K562 (cell line): ENCODE measurements around the gene MBOAT7. TPM values are rescaled to one million over a fixed set of nuclear protein-coding genes. Genes with fewer than 3 reads are reported as not detected.

Experiments
- ATAC-seq: fragments of 200-7000 bp; cut with Tn5 transposase; 3 replicates; pipeline ENCODE4 v1.9.1; 2020; ENCODE audit warnings: moderate library complexity
- BruUV-seq: library from RNA; stranded (reverse); fragments of 400-500 nt; replicated peaks from 2 replicates; lab custom pipeline; 2021; lab: Mats Ljungman, UMichigan
- CTCF ChIA-PET: fragments of 300-600 bp; formaldehyde crosslinking; extraction: SDS; loops from one replicate; lab custom pipeline; 2021; ENCODE audit warnings: low intra/inter-chr PET ratio; lab: Yijun Ruan, JAX
- POLR2A ChIA-PET: fragments of 300-600, 350-650 bp; sonication (Branson Sonifier 250); formaldehyde crosslinking; extraction: SDS; loops from one replicate; lab custom pipeline; 2021; ENCODE audit warnings: antibody characterized with exemption, inconsistent platforms; lab: Yijun Ruan, JAX
- DNase-seq, 4 experiments: peaks; one replicate each; pipeline versions ENCODE4 v3.0.0 to v3.0.0-alpha.2; 2011 to 2018; ENCODE audit warnings: low spot score in 3 of 4, mixed read lengths in 3 of 4; ENCODE audit errors: extremely low read depth in 1 of 4
- FAIRE-seq: peaks from 2 replicates; lab custom pipeline; 2011; peaks lifted over from hg19 to GRCh38; lab: Jason Lieb, UNC
- H2AFZ ChIP-seq: 2 replicates; pipeline ENCODE4 v1.6.0; 2011; ENCODE audit warnings: low read depth, low read length, control low read depth, inconsistent platforms
- H3K27ac ChIP-seq: fragments of 200-600 bp; 3 replicates; pipeline ENCODE4 v1.8.0; 2011; ENCODE audit warnings: low read depth, mild to moderate bottlenecking, control low read depth, inconsistent platforms, low read length, moderate library complexity, mixed read lengths; ENCODE audit errors: extremely low read depth
- H3K27me3 ChIP-seq, 2 experiments: fragments of 300-600 bp in 1 of 2; 2 replicates in 1 of 2; 3 replicates in 1 of 2; pipeline versions ENCODE4 v1.6.0 to v1.8.0; 2011; ENCODE audit warnings: inconsistent platforms in 2 of 2, low read length in 2 of 2, mild to moderate bottlenecking in 1 of 2, mixed read lengths in 1 of 2, moderate library complexity in 1 of 2; ENCODE audit not compliant: control insufficient read depth in 2 of 2, insufficient read depth in 2 of 2
- H3K36me3 ChIP-seq: fragments of 300-600 bp; 3 replicates; pipeline ENCODE4 v1.8.0; 2011; ENCODE audit warnings: mild to moderate bottlenecking, low read length, inconsistent platforms; ENCODE audit not compliant: control insufficient read depth, insufficient read depth
- H3K4me1 ChIP-seq, 2 experiments: fragments of 200-600 bp in 1 of 2; replicated peaks in 1 of 2; 2 replicates in 1 of 2; 3 replicates in 1 of 2; pipeline versions ENCODE4 v1.5.1 to v1.8.0; 2011; ENCODE audit warnings: inconsistent platforms in 2 of 2, low read length in 2 of 2, mild to moderate bottlenecking in 1 of 2, mixed read lengths in 1 of 2, moderate library complexity in 1 of 2; ENCODE audit not compliant: control insufficient read depth in 2 of 2, insufficient read depth in 2 of 2
- H3K4me2 ChIP-seq: 2 replicates; pipeline ENCODE4 v1.6.1; 2011; ENCODE audit warnings: low read length, control low read depth, inconsistent platforms, mixed read lengths; ENCODE audit not compliant: insufficient read depth
- H3K4me3 ChIP-seq: fragments of 200-600 bp; sonication (generic), shearing (Covaris generic); 2 replicates; pipeline ENCODE4 v1.5.1; 2016; ENCODE audit warnings: control low read depth, inconsistent platforms
- H3K79me2 ChIP-seq: fragments of 200-600 bp; 3 replicates; pipeline ENCODE4 v1.8.0; 2011; ENCODE audit warnings: low read length, inconsistent platforms; ENCODE audit not compliant: control insufficient read depth, insufficient read depth
- H3K9ac ChIP-seq, 2 experiments: 2 replicates each; pipeline versions ENCODE4 v1.6.0 to v1.6.1; 2011; ENCODE audit warnings: low read depth in 2 of 2, low read length in 2 of 2, control low read depth in 1 of 2, inconsistent platforms in 1 of 2, mild to moderate bottlenecking in 1 of 2, mixed read lengths in 1 of 2; ENCODE audit not compliant: insufficient read depth in 1 of 2
- H3K9me1 ChIP-seq: one replicate; pipeline ENCODE4 v1.6.0; 2011; ENCODE audit warnings: inconsistent platforms, mild to moderate bottlenecking, low read length, moderate library complexity; ENCODE audit not compliant: control insufficient read depth, insufficient read depth
- H3K9me3 ChIP-seq: replicated peaks from 2 replicates; pipeline ENCODE4 v1.5.1; 2011; ENCODE audit warnings: low read depth, low read length, inconsistent platforms; ENCODE audit not compliant: control insufficient read depth, insufficient read depth
- H4K20me1 ChIP-seq: replicated peaks from 2 replicates; pipeline ENCODE4 v1.6.1; 2011; ENCODE audit warnings: low read length, inconsistent platforms, mixed read lengths; ENCODE audit not compliant: control insufficient read depth, insufficient read depth
- E2F4 ChIP-seq: sonication (generic); formaldehyde crosslinking; IDR thresholded peaks from 2 replicates; pipeline ENCODE4 v1.8.0; 2022; ENCODE audit warnings: mild to moderate bottlenecking, low read depth, missing genetic modification reagents
- MXI1 ChIP-seq: IDR thresholded peaks from 2 replicates; pipeline ENCODE4 v1.6.1; 2011; ENCODE audit warnings: low read depth, mild to moderate bottlenecking, improper control_type of control experiment, low read length
- NFRKB ChIP-seq: fragments of 450-650 bp; IDR thresholded peaks from 2 replicates; pipeline ENCODE4 v1.6.1; 2016; ENCODE audit warnings: low read depth
- PTBP1 ChIP-seq: fragments of 200-400 bp; formaldehyde crosslinking; IDR thresholded peaks from 2 replicates; pipeline ENCODE4 v1.6.1; 2017; ENCODE audit warnings: low read depth, low read length
- RBM14 ChIP-seq: fragments of 200-400 bp; formaldehyde crosslinking; IDR thresholded peaks from 2 replicates; pipeline ENCODE4 v1.6.1; 2018; ENCODE audit warnings: low read depth, mild to moderate bottlenecking, low read length, moderate library complexity, borderline replicate concordance; ENCODE audit not compliant: insufficient read depth
- SREBF1 ChIP-seq: fragments of 150-350 bp; IDR thresholded peaks from 2 replicates; pipeline ENCODE4 v1.6.1; 2014; ENCODE audit warnings: antibody characterized with exemption, low read depth, low read length, borderline replicate concordance
- TARDBP ChIP-seq: fragments of 450-650 bp; IDR thresholded peaks from 2 replicates; pipeline ENCODE4 v1.6.1; 2016
- TRIM25 ChIP-seq: fragments of 450-650 bp; IDR thresholded peaks from 2 replicates; pipeline ENCODE4 v1.7.0; 2016; ENCODE audit warnings: borderline replicate concordance
- U2AF2 ChIP-seq: fragments of 200-400 bp; formaldehyde crosslinking; optimal IDR thresholded peaks from 2 replicates; pipeline ENCODE3; 2017; ENCODE audit warnings: low read depth, mild to moderate bottlenecking, low read length
- ZBTB43 ChIP-seq: sonication (generic); formaldehyde crosslinking; IDR thresholded peaks from 2 replicates; pipeline ENCODE4 v1.8.0; 2023; ENCODE audit warnings: mild to moderate bottlenecking, missing genetic modification reagents
- ZNF57 ChIP-seq: fragments of 450-650 bp; formaldehyde crosslinking; IDR thresholded peaks from 2 replicates; pipeline ENCODE4 v1.4.0; 2020; ENCODE audit warnings: mild to moderate bottlenecking, moderate library complexity
- WGBS: fragments of 100-300 bp; shearing (Covaris generic); methylation state at CpG from one replicate; pipeline ENCODE4 v1.1.6; 2016; ENCODE audit warnings: low coverage, mixed read lengths; ENCODE audit not compliant: insufficient coverage; ENCODE audit errors: missing lambda C conversion rate; 5-methylcytosine and 5-hydroxymethylcytosine counted together
- in situ Hi-C: fragments of 300-500 bp; cut with MboI; formaldehyde crosslinking; loops from 4 replicates; pipeline ENCODE4 v1.15.0; 2018; ENCODE audit warnings: inconsistent platforms, mixed read lengths
- intact Hi-C: fragments of 100-400 bp; cut with micrococcal nuclease; formaldehyde crosslinking; loops from 2 replicates; pipeline ENCODE4 v1.14.2; 2022
- polyA plus RNA-seq, 8 experiments: library from polyadenylated mRNA; depleted of rRNA in 4 of 8; stranded (reverse) in 5 of 8; unstranded in 3 of 8; fragments of >200 nt; fragmentation: Nextera tagmentation in 2 of 8; fragmentation: Illumina TruSeq in 1 of 8; extraction: Ambion mirVana in 2 of 8; extraction: Trizol in 1 of 8; gene quantifications; 2 replicates each; pipeline versions ENCODE4 v1.2.1 to v1.2.3, GENCODE V29; 2011 to 2014; ENCODE audit warnings: inconsistent platforms in 1 of 8, missing spikeins in 1 of 8
- total RNA-seq, 7 experiments: library from RNA; depleted of rRNA in 6 of 7; stranded (reverse); fragments of >200 nt in 6 of 7; fragmentation: Illumina TruSeq in 2 of 7; extraction: Trizol in 2 of 7; gene quantifications; 2 replicates each; pipeline versions ENCODE4 v1.2.1 to v1.2.3, GENCODE V29; 2011 to 2021; ENCODE audit warnings: low replicate concordance in 1 of 7

MBOAT7 gene
- total and polyA plus RNA-seq, 9 of the 15 experiments (the other 6 are each of a cell fraction or from before 2014, with no cell fraction given), result 1.4 to 153 (median 56.1) TPM

- TF ChIP-seq E2F4 (CRISPR knock-in tag) (no peak), SREBF1 (peak; percentile 49; the same call in 1 of the 2 replicates), U2AF2 (no peak), TARDBP (0 out of 2 replicates have a peak, but pooled peaks have one; percentile 61)
Measured at GRCh38 chr19:54209811-54210494, 20.6 kb upstream of the MBOAT7 start (continued).

GRCh38 chr19:54209058-54209810, 19.9 kb upstream of the MBOAT7 start:
- ChIA-PET POLR2A (interaction anchor here (0.7 to 7.0 kb wide), 13 partner anchors 8 to 1574 kb away, joined by 3 to 66 read pairs (median 5); partner anchors contain the start of genes CNOT3, LENG1, LILRB3 and MBOAT7), CTCF (no interaction called here)
- BruUV-seq, result no TSS peak
- Histone ChIP-seq H3K27ac (peak overlapping the region; percentile 89), H4K20me1 (peaks cover 67% of the 10 kb centered on the region), H3K9me1 (peaks cover 23% of the 10 kb centered on the region), H2AFZ (no peak overlapping the region), H3K4me2 (peak overlapping the region; percentile 62), H3K27me3 (no peaks in the 10 kb centered on the region), H3K79me2 (peaks cover 65% of the 10 kb centered on the region), H3K9me3 (no peaks in the 10 kb centered on the region), H3K4me1 (peaks cover 72 to 76% of the 10 kb centered on the region in 2 experiments), H3K36me3 (peaks cover 57% of the 10 kb centered on the region), H3K9ac (peak overlapping the region; percentile 66 to 86), H3K4me3 (no peak overlapping the region)
- FAIRE-seq (no peak), DNase-seq (peak in 2 of 4 experiments; percentile 28 to 44), ATAC-seq (peak; percentile 5)
- in situ Hi-C loops (no loop called here), intact Hi-C loops (loop anchor here (2.0 kb wide), 1 partner anchor 20 kb away; the partner anchor contains the start of gene MBOAT7)
- 29% methylated on average over 20 of the region's 24 CpGs for WGBS
- no peak for TF ChIP-seq TRIM25
- TF ChIP-seq PTBP1, result peak; percentile 18; the same call in 1 of the 2 replicates
- 0 out of 2 replicates have a peak, but pooled peaks have one; percentile 1 for TF ChIP-seq MXI1
- TF ChIP-seq ZNF57, result no peak
- TF ChIP-seq ZBTB43 (CRISPR knock-in tag), result peak; percentile 32
- 0 out of 2 replicates have a peak, but pooled peaks have one; percentile 7 for TF ChIP-seq NFRKB
- 0 out of 2 replicates have a peak, but pooled peaks have one; percentile 26 for TF ChIP-seq RBM14
